ENCODE measurements around the gene PPP2R5C. TPM values are rescaled to one million over a fixed set of nuclear protein-coding genes. Genes with fewer than 3 reads are reported as not detected.

PPP2R5C gene
- total and polyA plus RNA-seq, 9 of the 15 experiments (the other 6 are each of a cell fraction or from before 2014, with no cell fraction given), result 284 to 617 (median 395) TPM

GRCh38 chr14:101947904-101948665 lies 186.6 kb downstream of the PPP2R5C start (continued):
- peak; percentile 83 for TF ChIP-seq TFAP4 (CRISPR knock-in tag; IDR thresholded peaks at IDR 0.05; ENCODE audit: borderline replicate concordance)
- TF ChIP-seq ZBTB11 (CRISPR knock-in tag; IDR thresholded peaks at IDR 0.05), result peak in 1 of 3 experiments; percentile 62; a peak in 2 of 6 replicates
- no peak for TF ChIP-seq ZNF551 (CRISPR knock-in tag; IDR thresholded peaks at IDR 0.05)
- TF ChIP-seq ZNF518B (CRISPR knock-in tag; IDR thresholded peaks at IDR 0.05), result no peak
- TF ChIP-seq NEUROD1 (IDR thresholded peaks at IDR 0.05; ENCODE audit: borderline replicate concordance, low read depth, low read length, partially characterized antibody), result peak; percentile 92
- no peak for TF ChIP-seq ZFP1 (CRISPR knock-in tag; IDR thresholded peaks at IDR 0.05)
- peak; percentile 93 for TF ChIP-seq BHLHE40 (IDR thresholded peaks at IDR 0.05; ENCODE audit: low read length)
- TF ChIP-seq POLR2B (IDR thresholded peaks at IDR 0.05; ENCODE audit: low read depth, partially characterized antibody), result peak; percentile 96
- no peak for TF ChIP-seq RBM14 (IDR thresholded peaks at IDR 0.05; ENCODE audit: borderline replicate concordance, insufficient read depth, low read depth, low read length)
- 0 out of 2 replicates have a peak, but pooled peaks have one; percentile 34 for TF ChIP-seq THRB (CRISPR knock-in tag; conservative IDR thresholded peaks at IDR 0.05)
- TF ChIP-seq ATF4 (CRISPR knock-in tag; IDR thresholded peaks at IDR 0.05), result peak; percentile 82
- TF ChIP-seq ZNF398 (CRISPR knock-in tag; IDR thresholded peaks at IDR 0.05), result no peak
